Measurements from ENCODE around the gene DCUN1D2.
"Not testable (repeated sequence)": the region's sequence is repeated elsewhere in the genome, so short reads cannot be mapped to it uniquely, and the experiment has no call there.

DCUN1D2 gene

DNA sequence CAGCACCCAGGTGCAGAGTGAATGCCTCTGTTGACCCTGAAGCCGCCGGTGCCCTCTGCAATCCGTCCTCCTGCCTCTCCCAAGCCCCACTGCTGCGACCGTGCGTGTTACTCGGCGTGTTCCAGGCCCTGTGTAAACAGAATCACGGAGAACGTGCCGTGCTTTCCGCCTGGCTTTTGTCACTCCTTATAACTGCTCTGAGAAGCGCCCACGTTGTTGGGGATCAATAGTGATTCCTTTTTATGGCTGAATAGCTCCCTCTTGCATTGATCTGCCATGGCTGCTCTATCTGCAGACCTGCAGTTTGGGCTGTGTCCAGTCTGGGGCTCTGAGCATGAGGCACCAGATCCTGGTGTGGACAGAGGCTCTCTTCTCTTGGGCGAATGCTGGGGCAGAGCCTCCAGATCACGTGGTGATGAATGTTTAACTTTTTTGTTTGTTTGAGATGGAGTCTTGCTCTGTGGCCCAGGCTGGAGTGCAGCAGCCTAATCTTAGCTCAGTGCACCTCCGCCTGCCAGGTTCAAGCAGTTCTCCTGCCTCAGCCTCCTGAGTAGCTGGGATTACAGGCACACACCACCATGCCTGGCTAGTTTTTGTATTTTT is 53.0 kb downstream of the DCUN1D2 start:
- Histone ChIP-seq H3K9me3 (ENCODE audit: control insufficient read depth, low read length) (no peaks in the 10 kb centered on the region), H3K36me3 (ENCODE audit: control insufficient read depth, insufficient read depth, low read length) (no peaks in the 10 kb centered on the region), H3K27ac (ENCODE audit: insufficient read depth, low read length, poor library complexity, severe bottlenecking) (no peak overlapping the region), H3K4me3 (ENCODE audit: insufficient read depth, low read depth, low read length, poor library complexity, severe bottlenecking) (no peak overlapping the region), H3K27me3 (replicated peaks; ENCODE audit: control insufficient read depth, insufficient read depth, low read length, poor library complexity, severe bottlenecking) (no peaks in the 10 kb centered on the region), H3K4me1 (ENCODE audit: control insufficient read depth, insufficient read depth, low read length, poor library complexity, severe bottlenecking) (no peaks in the 10 kb centered on the region)
- no peak for DNase-seq

DNA sequence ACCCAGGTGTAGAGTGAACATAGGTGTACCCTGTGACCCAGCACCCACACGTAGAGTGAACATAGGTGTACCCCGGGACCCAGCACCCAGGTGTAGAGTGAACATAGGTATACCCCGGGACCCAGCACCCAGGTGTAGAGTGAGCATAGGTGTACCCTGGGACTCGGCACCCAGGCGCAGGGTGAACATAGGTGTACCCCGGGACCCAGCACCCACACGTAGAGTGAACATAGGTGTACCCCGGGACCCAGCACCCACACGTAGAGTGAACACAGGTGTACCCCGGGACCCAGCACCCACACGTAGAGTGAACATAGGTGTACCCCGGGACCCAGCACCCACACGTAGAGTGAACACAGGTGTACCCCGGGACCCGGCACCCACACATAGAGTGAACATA is 53.6 kb downstream of the DCUN1D2 start:
- H3K36me3 ChIP-seq (ENCODE audit: control insufficient read depth, insufficient read depth, low read length); H3K4me3 ChIP-seq (ENCODE audit: insufficient read depth, low read depth, low read length, poor library complexity, severe bottlenecking); H3K9me3 ChIP-seq (ENCODE audit: control insufficient read depth, low read length); DNase-seq; H3K4me1 ChIP-seq (ENCODE audit: control insufficient read depth, insufficient read depth, low read length, poor library complexity, severe bottlenecking); H3K27me3 ChIP-seq (replicated peaks; ENCODE audit: control insufficient read depth, insufficient read depth, low read length, poor library complexity, severe bottlenecking); H3K27ac ChIP-seq (ENCODE audit: insufficient read depth, low read length, poor library complexity, severe bottlenecking): not testable (repeated sequence)

DNA sequence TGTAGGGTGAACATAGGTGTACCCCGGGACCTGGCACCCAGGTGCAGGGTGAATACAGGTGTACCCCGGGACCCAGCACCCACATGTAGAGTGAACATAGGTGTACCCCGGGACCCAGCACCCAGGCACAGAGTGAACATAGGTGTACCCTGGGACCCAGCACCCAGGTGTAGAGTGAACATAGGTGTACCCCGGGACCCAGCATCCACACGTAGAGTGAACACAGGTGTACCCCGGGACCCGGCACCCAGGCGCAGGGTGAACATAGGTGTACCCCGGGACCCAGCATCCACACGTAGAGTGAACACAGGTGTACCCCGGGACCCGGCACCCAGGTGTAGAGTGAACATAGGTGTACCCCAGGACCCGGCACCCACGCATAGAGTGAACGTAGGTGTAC is 54.6 kb downstream of the DCUN1D2 start:
- H3K27me3 ChIP-seq (replicated peaks; ENCODE audit: control insufficient read depth, insufficient read depth, low read length, poor library complexity, severe bottlenecking); H3K4me3 ChIP-seq (ENCODE audit: insufficient read depth, low read depth, low read length, poor library complexity, severe bottlenecking); H3K9me3 ChIP-seq (ENCODE audit: control insufficient read depth, low read length); DNase-seq; H3K27ac ChIP-seq (ENCODE audit: insufficient read depth, low read length, poor library complexity, severe bottlenecking); H3K36me3 ChIP-seq (ENCODE audit: control insufficient read depth, insufficient read depth, low read length); H3K4me1 ChIP-seq (ENCODE audit: control insufficient read depth, insufficient read depth, low read length, poor library complexity, severe bottlenecking): not testable (repeated sequence)

DNA sequence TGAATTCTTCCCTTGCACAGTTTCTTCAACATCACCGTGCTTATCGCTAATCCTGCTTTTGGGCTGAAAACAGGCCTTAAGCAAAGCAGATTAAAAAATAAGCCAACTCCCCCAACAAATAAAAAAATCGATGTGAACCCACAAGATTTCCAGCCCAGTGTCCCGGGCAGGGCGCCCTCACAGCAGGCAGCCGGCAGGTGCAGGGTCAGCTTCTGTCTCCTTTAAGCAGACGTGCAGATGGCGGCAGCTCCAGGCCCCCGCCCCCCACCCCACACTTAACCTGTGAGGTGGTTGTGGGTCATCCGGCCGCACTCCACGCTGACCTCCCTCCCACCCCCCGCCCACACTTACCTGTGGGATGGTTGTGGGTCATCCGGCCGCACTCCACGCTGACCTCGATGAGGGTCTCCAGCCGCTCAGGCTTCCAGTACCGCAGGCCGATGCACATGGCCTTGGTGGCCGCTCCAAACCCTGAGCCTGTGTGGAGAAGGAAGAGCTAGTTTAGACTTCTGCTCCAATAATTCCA is 57.1 kb downstream of the DCUN1D2 start:
- H3K4me1 ChIP-seq (ENCODE audit: control insufficient read depth, insufficient read depth, low read length, poor library complexity, severe bottlenecking) = no peaks in the 10 kb centered on the region
- no peak overlapping the region for H3K27ac ChIP-seq (ENCODE audit: insufficient read depth, low read length, poor library complexity, severe bottlenecking)
- DNase-seq = no peak
- no peaks in the 10 kb centered on the region for H3K27me3 ChIP-seq (replicated peaks; ENCODE audit: control insufficient read depth, insufficient read depth, low read length, poor library complexity, severe bottlenecking)
- no peaks in the 10 kb centered on the region for H3K9me3 ChIP-seq (ENCODE audit: control insufficient read depth, low read length)
- no peaks in the 10 kb centered on the region for H3K36me3 ChIP-seq (ENCODE audit: control insufficient read depth, insufficient read depth, low read length)
- H3K4me3 ChIP-seq (ENCODE audit: insufficient read depth, low read depth, low read length, poor library complexity, severe bottlenecking) = no peak overlapping the region

- Histone ChIP-seq H3K27ac (ENCODE audit: insufficient read depth, low read length, poor library complexity, severe bottlenecking) (no peak overlapping the region), H3K4me1 (ENCODE audit: control insufficient read depth, insufficient read depth, low read length, poor library complexity, severe bottlenecking) (no peaks in the 10 kb centered on the region), H3K9me3 (ENCODE audit: control insufficient read depth, low read length) (no peaks in the 10 kb centered on the region), H3K27me3 (replicated peaks; ENCODE audit: control insufficient read depth, insufficient read depth, low read length, poor library complexity, severe bottlenecking) (no peaks in the 10 kb centered on the region), H3K4me3 (ENCODE audit: insufficient read depth, low read depth, low read length, poor library complexity, severe bottlenecking) (no peak overlapping the region), H3K36me3 (ENCODE audit: control insufficient read depth, insufficient read depth, low read length) (no peaks in the 10 kb centered on the region)
- DNase-seq = no peak
Observed at GRCh38 chr13:113432506-113433270, 57.8 kb downstream of the DCUN1D2 start.

DNA sequence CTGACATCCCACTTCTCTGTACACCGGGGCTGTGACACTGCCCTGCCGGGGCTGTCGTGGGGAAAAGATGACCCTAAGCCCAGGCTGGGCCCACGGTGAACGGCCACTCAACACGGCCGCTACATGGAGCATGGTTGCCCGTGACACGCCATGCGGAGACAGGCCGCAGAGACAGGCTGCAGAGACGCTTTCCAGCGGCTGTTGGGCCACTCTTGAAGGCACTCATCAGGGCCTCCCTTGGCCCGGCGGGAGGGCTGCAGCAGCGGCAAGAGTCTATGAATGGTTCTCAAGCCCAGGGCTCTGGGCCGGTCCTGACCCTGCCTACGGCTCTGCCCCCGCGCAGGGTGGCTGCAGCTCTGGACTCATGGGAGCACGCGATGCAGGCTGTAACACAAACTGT is 59.3 kb downstream of the DCUN1D2 start:
- DNase-seq = no peak
- H3K27ac ChIP-seq (ENCODE audit: insufficient read depth, low read length, poor library complexity, severe bottlenecking) = no peak overlapping the region
- H3K4me1 ChIP-seq (ENCODE audit: control insufficient read depth, insufficient read depth, low read length, poor library complexity, severe bottlenecking) = no peaks in the 10 kb centered on the region
- H3K4me3 ChIP-seq (ENCODE audit: insufficient read depth, low read depth, low read length, poor library complexity, severe bottlenecking) = no peak overlapping the region
- no peaks in the 10 kb centered on the region for H3K9me3 ChIP-seq (ENCODE audit: control insufficient read depth, low read length)
- H3K27me3 ChIP-seq (replicated peaks; ENCODE audit: control insufficient read depth, insufficient read depth, low read length, poor library complexity, severe bottlenecking) = no peaks in the 10 kb centered on the region
- H3K36me3 ChIP-seq (ENCODE audit: control insufficient read depth, insufficient read depth, low read length) = no peaks in the 10 kb centered on the region

DNA sequence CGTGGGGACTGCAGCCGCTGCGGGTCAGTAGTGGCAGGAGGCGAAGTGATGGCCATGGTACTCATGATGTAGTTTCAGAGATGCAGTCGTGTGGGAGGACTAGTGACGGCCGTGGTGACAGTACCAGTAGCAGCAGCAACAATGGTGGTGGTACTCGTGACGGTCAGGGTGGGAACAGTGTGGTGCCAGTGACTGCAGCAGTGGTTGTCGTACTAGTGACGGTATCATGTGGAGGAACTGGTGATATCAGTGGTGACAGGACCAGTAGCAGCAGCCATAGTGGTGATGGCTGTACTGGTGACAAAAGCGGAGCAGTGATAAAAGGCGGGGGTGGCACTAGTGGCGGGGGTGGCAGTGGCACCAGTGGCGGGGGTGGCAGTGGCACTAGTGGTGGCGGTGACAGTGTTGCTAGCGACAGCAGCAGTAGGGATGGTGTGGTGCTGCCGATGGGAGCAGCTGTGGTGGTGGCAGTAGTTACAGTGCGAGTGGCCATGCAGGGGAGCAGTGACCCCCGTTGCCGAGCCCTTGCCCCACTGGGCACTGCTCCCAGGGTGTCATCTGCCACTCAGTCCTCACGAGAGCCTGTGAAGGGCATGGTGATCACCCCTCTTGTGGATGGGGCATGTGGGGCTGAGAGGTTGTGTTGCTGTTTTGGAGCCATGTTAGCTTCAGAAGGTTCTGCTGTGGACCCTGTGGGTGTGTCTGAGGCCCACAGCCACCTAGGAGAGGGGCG is 60.0 kb downstream of the DCUN1D2 start:
- H3K4me3 ChIP-seq (ENCODE audit: insufficient read depth, low read depth, low read length, poor library complexity, severe bottlenecking) = no peak overlapping the region
- H3K36me3 ChIP-seq (ENCODE audit: control insufficient read depth, insufficient read depth, low read length) = no peaks in the 10 kb centered on the region
- H3K4me1 ChIP-seq (ENCODE audit: control insufficient read depth, insufficient read depth, low read length, poor library complexity, severe bottlenecking) = no peaks in the 10 kb centered on the region
- H3K9me3 ChIP-seq (ENCODE audit: control insufficient read depth, low read length) = no peaks in the 10 kb centered on the region
- no peak for DNase-seq
- no peaks in the 10 kb centered on the region for H3K27me3 ChIP-seq (replicated peaks; ENCODE audit: control insufficient read depth, insufficient read depth, low read length, poor library complexity, severe bottlenecking)
- no peak overlapping the region for H3K27ac ChIP-seq (ENCODE audit: insufficient read depth, low read length, poor library complexity, severe bottlenecking)

GRCh38 chr13:113429608-113429985 is 60.9 kb downstream of the DCUN1D2 start:
- Histone ChIP-seq H3K27me3 (replicated peaks; ENCODE audit: control insufficient read depth, insufficient read depth, low read length, poor library complexity, severe bottlenecking) (no peaks in the 10 kb centered on the region), H3K36me3 (ENCODE audit: control insufficient read depth, insufficient read depth, low read length) (no peaks in the 10 kb centered on the region), H3K4me1 (ENCODE audit: control insufficient read depth, insufficient read depth, low read length, poor library complexity, severe bottlenecking) (no peaks in the 10 kb centered on the region), H3K4me3 (ENCODE audit: insufficient read depth, low read depth, low read length, poor library complexity, severe bottlenecking) (no peak overlapping the region), H3K9me3 (ENCODE audit: control insufficient read depth, low read length) (no peaks in the 10 kb centered on the region), H3K27ac (ENCODE audit: insufficient read depth, low read length, poor library complexity, severe bottlenecking) (no peak overlapping the region)
- DNase-seq = no peak

- Histone ChIP-seq H3K9me3 (ENCODE audit: control insufficient read depth, low read length) (no peaks in the 10 kb centered on the region), H3K27ac (ENCODE audit: insufficient read depth, low read length, poor library complexity, severe bottlenecking) (no peak overlapping the region), H3K36me3 (ENCODE audit: control insufficient read depth, insufficient read depth, low read length) (no peaks in the 10 kb centered on the region), H3K4me1 (ENCODE audit: control insufficient read depth, insufficient read depth, low read length, poor library complexity, severe bottlenecking) (no peaks in the 10 kb centered on the region), H3K27me3 (replicated peaks; ENCODE audit: control insufficient read depth, insufficient read depth, low read length, poor library complexity, severe bottlenecking) (no peaks in the 10 kb centered on the region), H3K4me3 (ENCODE audit: insufficient read depth, low read depth, low read length, poor library complexity, severe bottlenecking) (no peak overlapping the region)
- no peak for DNase-seq
Observed at GRCh38 chr13:113428871-113429607, 61.5 kb downstream of the DCUN1D2 start.
